Posterior cingulate gyrus (tissue), 11 donors: ENCODE data around the gene LRP4.

Source experiments
- DNase-seq, 10 donors: peaks; one replicate each; pipeline versions ENCODE4 v3.0.0 to v3.0.0-alpha.2; 2020 to 2021; ENCODE audit warnings: mixed read lengths in 3 of 10
- intact Hi-C: fragments of 100-400 bp; cut with DNase I; formaldehyde crosslinking; loops from one replicate; pipeline ENCODE4 v1.15.1; 2023

Gene LRP4

GRCh38 chr11:46918788-46919513, 601 bp upstream of the LRP4 start:
- DNase-seq: no peak
- intact Hi-C loops: loop anchor here (1.0 kb wide), 1 partner anchor 234 kb away; no protein-coding TSS in a partner anchor

DNA sequence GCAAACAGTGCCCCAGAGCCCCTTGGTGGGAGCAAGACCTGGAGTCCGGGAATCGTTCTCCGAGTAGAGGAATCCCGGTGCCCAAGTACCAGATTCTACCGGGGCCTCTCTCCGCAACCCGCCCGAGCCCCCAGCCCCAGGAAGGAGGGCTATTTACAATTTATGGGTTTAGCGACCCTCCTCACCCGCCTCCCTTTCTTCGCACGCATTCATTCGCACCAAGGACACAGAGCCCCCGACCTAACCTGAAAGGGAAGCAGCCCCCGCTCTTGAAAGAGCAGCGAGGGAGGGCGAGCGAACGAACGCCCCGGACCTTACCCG, 628 bp downstream of the LRP4 start:
- DNase-seq: no peak

GRCh38 chr11:46917109-46917761, 1.1 kb downstream of the LRP4 start:
- intact Hi-C loops: no loop called here
- DNase-seq: no peak

More for the DNA sequence above, 628 bp downstream of the LRP4 start:
- intact Hi-C loops: no loop called here

DNA sequence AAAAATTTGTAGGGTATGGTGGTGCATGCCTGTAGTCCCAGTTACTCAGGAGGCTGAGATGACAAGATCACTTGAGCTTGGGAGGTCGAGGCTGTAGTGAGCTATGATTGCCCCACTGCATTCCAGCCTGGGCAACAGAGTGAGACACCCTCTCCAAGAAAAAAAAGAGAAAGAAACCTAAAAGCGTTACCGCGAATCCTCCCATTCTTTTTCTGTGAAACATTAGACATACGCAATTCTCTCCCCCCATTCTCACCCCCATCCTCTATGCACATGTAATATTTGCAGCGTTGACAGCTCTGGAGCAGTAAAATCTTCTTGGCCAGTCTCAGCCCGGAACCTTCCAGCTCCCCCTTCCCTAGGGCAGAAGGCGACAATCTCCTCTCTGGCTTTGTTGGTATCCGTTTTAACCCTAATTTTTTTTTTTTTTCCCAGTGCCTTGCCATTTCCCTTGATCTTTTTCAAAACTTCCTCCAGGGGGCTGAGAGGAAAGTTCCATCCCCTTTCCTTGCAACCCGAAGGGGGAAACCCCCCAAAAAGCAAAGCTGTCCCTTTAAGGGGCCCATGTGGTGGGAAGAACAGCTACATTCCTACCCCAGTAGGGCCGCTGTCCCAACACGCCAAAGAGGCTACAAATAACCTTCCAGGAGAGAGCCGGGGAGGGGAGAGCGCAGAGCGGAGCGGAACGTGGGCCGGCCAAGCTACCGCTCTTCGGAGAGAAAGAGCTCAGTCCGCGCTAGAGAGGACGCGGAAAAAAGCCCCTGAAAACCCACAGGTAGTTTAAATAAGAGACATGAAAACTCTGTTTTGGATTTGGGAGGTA, 1.9 kb downstream of the LRP4 start:
- intact Hi-C loops: no loop called here
- peak in 4 of 10 donors; percentile 52 to 92 (median 84) for DNase-seq

- intact Hi-C loops: no loop called here
Observed at GRCh38 chr11:46914910-46915309, 3.4 kb downstream of the LRP4 start.

GRCh38 chr11:46914363-46914762, 4.0 kb downstream of the LRP4 start:
- DNase-seq: no peak

More at GRCh38 chr11:46914910-46915309, 3.4 kb downstream of the LRP4 start:
- no peak for DNase-seq

DNA sequence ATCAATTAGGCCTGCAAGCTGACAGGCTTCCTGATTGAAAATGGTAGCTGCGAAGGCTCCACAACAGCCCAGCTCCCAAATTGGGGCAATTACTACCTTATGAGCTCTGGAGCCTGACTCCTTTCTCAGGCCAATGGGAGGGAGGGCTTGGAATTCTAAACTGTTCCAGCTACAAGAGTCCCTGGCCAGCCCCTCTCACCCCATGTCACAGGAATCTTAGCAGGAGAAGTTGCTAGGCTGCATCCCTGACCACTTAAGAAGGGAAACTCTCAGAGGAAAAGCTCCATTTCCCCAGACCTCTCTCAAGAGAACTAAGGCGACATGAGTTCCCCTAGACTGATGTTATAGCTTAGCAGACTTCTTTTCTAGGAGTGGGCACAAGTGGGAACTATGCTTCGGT, 4.9 kb downstream of the LRP4 start:
- intact Hi-C loops: no loop called here
- no peak for DNase-seq

More at GRCh38 chr11:46914363-46914762, 4.0 kb downstream of the LRP4 start:
- intact Hi-C loops: no loop called here

DNA sequence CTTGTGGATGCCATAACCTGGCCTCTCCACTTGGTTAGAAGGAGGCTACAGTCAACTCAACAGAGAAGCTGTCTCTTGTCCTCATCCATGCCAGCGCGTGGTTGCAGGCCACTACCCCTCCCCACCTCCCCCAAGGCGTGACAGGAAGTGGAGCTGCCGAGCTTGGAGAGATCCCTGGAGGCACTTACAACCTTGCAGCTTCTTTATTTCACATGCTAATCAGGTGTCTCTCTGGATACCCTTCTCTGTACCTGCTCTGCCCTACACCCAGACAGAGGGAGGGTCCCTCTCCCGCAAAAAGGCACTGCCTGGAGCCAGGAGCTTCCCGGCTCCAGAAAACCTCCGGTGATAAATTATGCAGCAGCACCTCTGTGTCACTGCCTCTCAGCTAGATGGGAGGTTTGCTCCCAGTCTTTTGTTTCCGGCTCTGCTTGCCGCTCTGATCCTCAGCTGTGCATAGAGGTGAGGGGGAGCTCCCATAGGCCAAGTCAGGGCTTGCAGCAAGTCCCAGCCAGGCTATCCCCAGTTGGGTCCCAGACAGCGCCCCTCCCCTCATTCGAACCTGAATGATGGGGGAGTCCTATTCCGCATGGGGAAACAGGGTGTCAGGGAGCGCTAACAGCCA, 5.7 kb downstream of the LRP4 start:
- intact Hi-C loops: no loop called here
- peak in 3 of 10 donors; percentile 52 to 86 (median 86) for DNase-seq

- intact Hi-C loops: no loop called here
- DNase-seq: no peak
Observed at GRCh38 chr11:46907606-46908005, 10.7 kb downstream of the LRP4 start.

DNA sequence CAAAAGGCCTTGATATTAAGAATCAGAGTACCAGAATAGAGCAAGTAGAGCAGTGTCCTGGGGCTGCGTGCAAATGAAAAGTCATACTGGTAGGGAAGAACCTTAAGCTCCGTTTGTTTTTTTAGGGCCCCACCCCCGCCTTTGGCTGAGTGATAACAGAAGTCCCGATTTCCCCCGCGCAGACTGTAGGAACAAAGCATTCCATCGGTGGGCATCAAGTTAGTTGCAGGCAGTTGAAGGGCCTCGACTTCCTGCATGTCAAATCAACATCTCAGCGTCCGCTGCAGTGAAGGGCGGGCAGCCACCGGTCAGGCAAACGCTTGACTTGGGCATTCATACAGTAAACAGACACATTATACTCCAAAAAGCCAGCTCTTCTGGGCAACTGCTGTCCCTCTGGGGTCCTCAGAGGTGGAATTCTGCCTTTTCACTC, 11.7 kb downstream of the LRP4 start:
- DNase-seq: peak in 2 of 10 donors; percentile 56 to 89
- intact Hi-C loops: no loop called here

DNA sequence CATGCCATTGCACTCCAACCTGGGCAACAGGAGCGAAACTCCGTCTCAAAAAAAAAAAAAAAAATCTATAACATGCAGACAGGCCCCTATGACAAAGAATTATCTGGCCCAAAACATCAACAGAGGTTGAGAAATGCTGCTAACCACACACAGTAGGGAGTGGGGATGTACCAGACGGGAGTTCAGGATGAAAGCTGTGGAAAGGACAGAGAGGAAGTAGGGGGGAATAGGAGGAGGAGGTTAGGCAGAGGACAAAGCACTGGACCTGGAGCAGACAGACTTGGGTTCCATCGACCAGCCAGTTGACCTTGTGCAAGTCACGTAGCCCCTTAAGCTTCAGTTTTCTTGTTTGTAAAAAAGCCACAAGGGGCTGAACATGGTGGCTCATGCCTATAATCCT, 12.5 kb downstream of the LRP4 start:
- intact Hi-C loops: no loop called here

DNA sequence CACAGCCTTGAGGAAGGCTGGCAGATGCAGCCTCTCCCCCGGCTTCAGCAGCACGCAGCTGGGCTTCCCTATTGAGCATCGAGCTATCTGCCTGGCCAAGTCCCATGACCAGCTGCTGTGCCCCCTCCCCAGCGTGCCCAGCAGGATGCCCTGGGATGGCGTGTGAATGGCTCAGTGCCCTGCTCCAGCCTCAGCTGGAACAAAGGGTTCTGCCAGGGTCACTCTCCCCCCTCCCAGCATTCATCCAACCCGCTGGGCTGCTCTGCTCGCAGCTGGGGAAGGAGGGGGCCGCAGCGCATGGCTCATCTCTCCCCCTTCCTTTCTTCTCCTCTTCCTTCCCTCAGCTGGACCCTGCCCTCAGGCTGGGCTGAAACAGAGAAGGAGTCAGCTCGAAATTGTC, 14.5 kb downstream of the LRP4 start:
- DNase-seq: peak; percentile 90 to 99 (median 95)
- intact Hi-C loops: loop anchor here (5.0 kb wide), 1 partner anchor 203 kb away; no protein-coding TSS in a partner anchor

More for the DNA sequence above, 12.5 kb downstream of the LRP4 start:
- DNase-seq: no peak

DNA sequence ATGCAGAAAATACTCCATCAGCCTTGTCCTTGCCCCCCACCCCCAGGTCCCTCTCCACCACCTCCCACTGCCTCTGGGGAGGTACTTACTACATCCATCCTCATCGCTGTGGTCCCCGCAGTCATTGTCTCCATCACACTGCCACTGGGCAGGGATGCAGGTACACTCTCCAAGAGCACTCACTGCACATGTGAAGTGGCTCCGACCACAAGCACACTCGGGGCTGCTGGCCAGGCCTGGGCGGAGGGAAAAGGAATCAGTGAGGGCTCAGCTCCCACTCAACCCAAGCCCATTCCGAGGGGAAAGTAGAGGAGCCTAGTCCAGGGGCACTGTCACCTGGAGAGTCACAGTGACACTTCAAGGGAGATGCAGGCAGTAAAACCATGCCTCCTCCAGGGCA, 15.7 kb downstream of the LRP4 start:
- intact Hi-C loops: loop anchor here (5.0 kb wide), 1 partner anchor 205 kb away; no protein-coding TSS in a partner anchor
- peak in 1 of 10 donors; percentile 57 for DNase-seq

DNA sequence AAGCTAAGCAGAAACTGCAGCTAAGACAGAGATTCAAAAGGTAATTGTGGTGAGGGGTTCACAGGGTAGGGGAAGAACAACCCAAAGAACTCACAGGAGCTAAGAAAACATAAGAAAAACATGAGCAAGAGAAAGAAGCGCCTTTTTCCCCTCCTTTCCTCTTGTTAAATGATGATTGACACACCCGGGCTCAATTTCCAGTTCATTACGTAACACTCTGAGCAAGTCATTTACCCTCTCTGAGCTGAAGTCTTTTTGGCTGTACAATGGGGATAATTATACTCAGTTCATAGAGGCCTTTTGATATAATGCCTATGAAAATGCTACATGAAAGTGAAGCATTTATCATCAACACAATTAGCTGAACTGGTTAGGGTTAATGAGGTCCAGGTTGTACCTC, 17.2 kb downstream of the LRP4 start:
- DNase-seq: peak in 1 of 10 donors; percentile 2
- intact Hi-C loops: loop anchor here (5.0 kb wide), 1 partner anchor 206 kb away; no protein-coding TSS in a partner anchor

DNA sequence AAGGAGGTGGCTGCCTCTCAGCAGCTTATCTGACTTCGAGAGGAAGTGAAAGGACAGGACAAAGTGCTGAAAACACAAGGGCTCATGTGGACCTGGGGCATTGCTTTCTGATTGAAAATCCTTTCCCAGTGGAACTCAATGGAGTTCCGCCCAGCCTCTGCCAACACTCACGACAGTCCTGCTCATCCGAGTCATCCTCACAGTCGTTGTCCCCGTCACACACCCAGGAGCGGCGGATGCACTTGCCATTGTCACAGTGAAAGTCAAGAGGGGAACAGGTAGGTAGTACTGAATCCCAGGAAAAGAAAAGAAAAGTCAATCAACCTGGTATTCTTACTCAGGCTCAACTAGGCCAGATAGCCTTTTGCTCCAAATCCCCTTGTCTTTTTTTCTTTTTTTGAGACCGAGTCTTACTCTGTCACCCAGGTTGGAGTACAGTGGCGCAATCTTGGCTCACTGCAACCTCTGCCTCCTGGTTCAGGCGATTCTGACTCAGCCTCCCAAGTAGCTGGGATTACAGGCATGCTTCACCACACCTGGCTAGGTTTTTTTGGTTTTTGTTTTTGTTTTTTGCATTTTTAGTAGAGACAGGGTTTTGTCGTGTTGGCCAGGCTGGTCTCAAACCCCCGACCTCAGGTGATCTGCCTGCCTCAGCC, 18.1 kb downstream of the LRP4 start:
- peak in 1 of 10 donors; percentile 78 for DNase-seq
- intact Hi-C loops: loop anchor here (5.0 kb wide), 1 partner anchor 207 kb away; no protein-coding TSS in a partner anchor

DNA sequence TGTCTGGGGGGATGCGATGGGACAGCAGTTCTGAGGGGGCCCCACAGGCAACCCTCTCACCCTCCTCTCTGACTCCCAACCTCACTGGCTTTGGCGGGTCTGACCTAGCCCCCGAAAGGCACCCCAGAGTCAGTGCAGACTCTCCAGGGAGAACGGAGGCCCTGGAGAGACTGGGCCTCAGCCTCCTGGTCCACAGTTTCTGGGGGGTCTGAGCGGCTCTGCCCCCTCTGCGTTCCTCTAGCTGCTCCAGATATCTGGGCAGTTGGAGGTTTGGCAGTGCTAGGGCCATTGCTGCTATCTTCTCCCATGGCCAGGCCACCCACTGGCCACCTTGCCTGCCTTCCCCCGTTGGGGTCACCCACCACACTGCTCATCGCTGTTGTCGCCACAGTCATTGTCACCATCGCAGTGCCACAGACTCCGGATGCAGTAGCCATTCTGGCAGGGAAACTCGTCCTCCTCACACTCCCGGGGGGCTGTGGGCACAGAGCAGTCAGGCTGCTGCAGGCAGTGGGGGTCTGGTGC, 18.8 kb downstream of the LRP4 start:
- intact Hi-C loops: loop anchor here (5.0 kb wide), 1 partner anchor 208 kb away; no protein-coding TSS in a partner anchor
- DNase-seq: peak in 1 of 10 donors; percentile 73

DNA sequence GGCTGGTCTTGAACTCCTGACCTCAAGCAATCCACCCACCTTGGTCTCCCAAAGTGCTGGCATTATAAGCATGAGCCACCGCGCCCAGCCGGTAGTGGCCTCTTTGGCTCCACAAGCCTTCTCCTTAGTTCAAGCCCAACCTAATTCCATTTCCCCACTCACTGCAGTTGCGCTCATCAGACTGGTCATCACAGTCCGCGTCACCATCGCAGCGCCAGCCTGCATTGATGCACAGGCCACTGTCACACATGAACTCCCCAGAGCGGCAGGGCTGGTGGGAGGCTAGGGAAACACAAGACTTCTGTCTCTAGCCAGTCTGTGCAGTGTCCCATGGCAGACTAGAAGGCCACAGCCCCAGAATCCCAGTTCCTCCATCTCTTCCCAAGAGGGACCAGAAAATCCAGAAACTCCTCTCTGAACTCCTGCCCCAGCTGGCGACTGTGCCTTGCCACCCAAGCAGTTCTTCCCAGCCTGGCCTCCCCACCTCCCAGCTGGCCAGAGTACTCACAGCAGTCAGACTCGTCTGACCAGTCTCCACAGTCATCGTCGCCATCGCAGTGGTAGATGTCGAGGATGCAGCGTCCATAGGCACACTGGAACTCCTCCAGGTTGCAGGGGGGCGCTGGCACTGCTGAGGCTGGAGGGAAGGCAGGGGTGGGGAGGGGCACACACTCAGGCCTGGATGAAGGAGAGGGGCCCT, 19.8 kb downstream of the LRP4 start:
- peak in 1 of 10 donors; percentile 72 for DNase-seq
- intact Hi-C loops: no loop called here

- intact Hi-C loops: no loop called here
- DNase-seq: peak in 1 of 10 donors; percentile 83
Observed at GRCh38 chr11:46896719-46897406, 21.5 kb downstream of the LRP4 start.
